Lower lobe of right lung (tissue), 2 donors: ENCODE measurements around the gene ZNF302. TPM values are rescaled to one million over a fixed set of nuclear protein-coding genes. Genes with fewer than 3 reads are reported as not detected.
"Not testable (repeated sequence)": the region's sequence is repeated elsewhere in the genome, so short reads cannot be mapped to it uniquely, and the experiment has no call there.

Experiments used
- ATAC-seq, 2 donors: fragments of 200-7000 bp; cut with Tn5 transposase; one replicate each; pipeline ENCODE4 v1.9.1; 2020 to 2022; ENCODE audit warnings: mild to moderate bottlenecking in 2 of 2, moderate library complexity in 2 of 2
- DNase-seq: peaks from one replicate; pipeline ENCODE4 v3.0.0-alpha.2; 2020
- H3K27ac ChIP-seq: fragments of 200-600 bp; one replicate; pipeline ENCODE4 v1.8.0; 2022
- H3K27me3 ChIP-seq: fragments of 200-600 bp; one replicate; pipeline ENCODE4 v1.8.0; 2022; ENCODE audit warnings: low read depth
- H3K36me3 ChIP-seq: fragments of 200-600 bp; one replicate; pipeline ENCODE4 v1.8.0; 2022; ENCODE audit warnings: mild to moderate bottlenecking
- H3K4me1 ChIP-seq: fragments of 200-600 bp; one replicate; pipeline ENCODE4 v1.8.0; 2022
- H3K4me3 ChIP-seq: fragments of 200-600 bp; one replicate; pipeline ENCODE4 v1.8.0; 2022; ENCODE audit warnings: mild to moderate bottlenecking
- H3K9me3 ChIP-seq: fragments of 200-600 bp; one replicate; pipeline ENCODE4 v1.8.0; 2022
- CTCF ChIP-seq: fragments of 200-600 bp; IDR thresholded peaks from one replicate; pipeline ENCODE4 v1.8.0; 2022; ENCODE audit warnings: antibody characterized with exemption, mild to moderate bottlenecking
- intact Hi-C: fragments of 100-400 bp; cut with DNase I; formaldehyde crosslinking; loops from one replicate; pipeline ENCODE4 v1.11.0; 2022
- total RNA-seq: library from RNA; stranded (reverse); fragmentation: NEBNext Ultra II Directional; extraction: Animal tissue kit (Norgen Biotek cat#: 25700); gene quantifications from one replicate; pipeline ENCODE4 v1.2.1, GENCODE V29; 2021
- donor health status: DM: no; HTN: yes; CAD: no; lungs with severe emphysema.

ZNF302 gene
- total RNA-seq, 1 donor from 2014 or later: 27.2 TPM

GRCh38 chr19:34666958-34667265 is 10.6 kb upstream of the ZNF302 start:
- intact Hi-C loops: no loop called here
- TF ChIP-seq CTCF: no peak
- no peaks in the 10 kb centered on the region for H3K9me3 ChIP-seq
- DNase-seq (no peak), ATAC-seq (peak; percentile 18 to 35)
- H3K36me3 ChIP-seq: no peaks in the 10 kb centered on the region
- peak overlapping the region; percentile 39 for H3K4me3 ChIP-seq
- H3K4me1 ChIP-seq: peaks cover 3% of the 10 kb centered on the region
- H3K27ac ChIP-seq: peak overlapping the region; percentile 79
- no peaks in the 10 kb centered on the region for H3K27me3 ChIP-seq

GRCh38 chr19:34667349-34668076 is 10.0 kb upstream of the ZNF302 start:
- H3K27me3 ChIP-seq: no peaks in the 10 kb centered on the region
- peak; percentile 80 to 83 for ATAC-seq
- H3K9me3 ChIP-seq: no peaks in the 10 kb centered on the region
- DNase-seq: peak; percentile 61
- H3K4me3 ChIP-seq: peak overlapping the region; percentile 39
- H3K4me1 ChIP-seq: peaks cover 3% of the 10 kb centered on the region
- peak overlapping the region; percentile 79 for H3K27ac ChIP-seq
- intact Hi-C loops: no loop called here
- no peak for TF ChIP-seq CTCF
- H3K36me3 ChIP-seq: no peaks in the 10 kb centered on the region

GRCh38 chr19:34668077-34668689 is 9.3 kb upstream of the ZNF302 start:
- H3K27me3 ChIP-seq, DNase-seq, H3K9me3 ChIP-seq, H3K4me1 ChIP-seq, intact Hi-C loops, H3K36me3 ChIP-seq, ATAC-seq: not testable (repeated sequence)
- peak overlapping the region; percentile 79 for H3K27ac ChIP-seq
- H3K4me3 ChIP-seq: peak overlapping the region; percentile 39

GRCh38 chr19:34668690-34669089 is 8.8 kb upstream of the ZNF302 start:
- ATAC-seq, H3K9me3 ChIP-seq, H3K27me3 ChIP-seq, H3K4me1 ChIP-seq, intact Hi-C loops, H3K36me3 ChIP-seq, H3K4me3 ChIP-seq, DNase-seq, H3K27ac ChIP-seq: not testable (repeated sequence)

GRCh38 chr19:34669305-34669704 is 8.2 kb upstream of the ZNF302 start:
- ATAC-seq (no peak), DNase-seq (no peak)
- intact Hi-C loops: no loop called here
- H3K36me3 ChIP-seq: no peaks in the 10 kb centered on the region
- no peak overlapping the region for H3K4me3 ChIP-seq
- no peaks in the 10 kb centered on the region for H3K9me3 ChIP-seq
- TF ChIP-seq CTCF: no peak
- peaks cover 3% of the 10 kb centered on the region for H3K4me1 ChIP-seq
- H3K27ac ChIP-seq: no peak overlapping the region
- H3K27me3 ChIP-seq: no peaks in the 10 kb centered on the region

- no peaks in the 10 kb centered on the region for H3K9me3 ChIP-seq
- intact Hi-C loops: no loop called here
- DNase-seq: no peak
These were observed 5.5 kb upstream of the ZNF302 start for GRCh38 chr19:34671972-34672371.

More at GRCh38 chr19:34671972-34672371, 5.5 kb upstream of the ZNF302 start:
- Histone ChIP-seq H3K27me3 (no peaks in the 10 kb centered on the region), H3K4me3 (no peak overlapping the region), H3K36me3 (no peaks in the 10 kb centered on the region), H3K4me1 (peaks cover 12% of the 10 kb centered on the region), H3K27ac (no peak overlapping the region)
- no peak for ATAC-seq
- TF ChIP-seq CTCF: no peak
